ENCODE measurements around the gene CHRNA9. TPM values are rescaled to one million over a fixed set of nuclear protein-coding genes. Genes with fewer than 3 reads are reported as not detected.

CHRNA9 gene
- total RNA-seq, 1 donor from 2014 or later = not detected

DNA sequence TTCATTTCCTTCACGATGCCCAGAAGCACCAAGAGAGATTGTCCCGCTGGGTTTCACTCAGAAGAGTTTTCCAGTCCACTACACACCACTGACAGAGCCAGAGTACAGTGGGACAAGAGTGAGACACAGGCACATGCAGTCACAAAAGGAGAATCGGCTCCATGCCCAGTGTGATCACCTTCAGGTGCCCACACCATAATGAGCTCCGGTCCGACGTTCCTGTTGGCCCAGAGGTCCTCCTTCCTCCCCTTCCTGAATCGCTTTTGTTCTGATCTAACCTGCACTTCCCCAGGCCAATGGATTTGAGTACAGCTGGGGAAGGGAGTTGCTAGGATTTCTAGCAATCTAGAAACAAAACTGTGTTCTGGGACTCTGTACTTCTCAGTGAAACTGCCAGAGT is 4.6 kb upstream of the CHRNA9 start:
- no peak for DNase-seq (ENCODE audit: low read depth)
- no peak overlapping the region for H3K4me3 ChIP-seq (ENCODE audit: low read depth, low read length)
- TF ChIP-seq, protein P1, sequence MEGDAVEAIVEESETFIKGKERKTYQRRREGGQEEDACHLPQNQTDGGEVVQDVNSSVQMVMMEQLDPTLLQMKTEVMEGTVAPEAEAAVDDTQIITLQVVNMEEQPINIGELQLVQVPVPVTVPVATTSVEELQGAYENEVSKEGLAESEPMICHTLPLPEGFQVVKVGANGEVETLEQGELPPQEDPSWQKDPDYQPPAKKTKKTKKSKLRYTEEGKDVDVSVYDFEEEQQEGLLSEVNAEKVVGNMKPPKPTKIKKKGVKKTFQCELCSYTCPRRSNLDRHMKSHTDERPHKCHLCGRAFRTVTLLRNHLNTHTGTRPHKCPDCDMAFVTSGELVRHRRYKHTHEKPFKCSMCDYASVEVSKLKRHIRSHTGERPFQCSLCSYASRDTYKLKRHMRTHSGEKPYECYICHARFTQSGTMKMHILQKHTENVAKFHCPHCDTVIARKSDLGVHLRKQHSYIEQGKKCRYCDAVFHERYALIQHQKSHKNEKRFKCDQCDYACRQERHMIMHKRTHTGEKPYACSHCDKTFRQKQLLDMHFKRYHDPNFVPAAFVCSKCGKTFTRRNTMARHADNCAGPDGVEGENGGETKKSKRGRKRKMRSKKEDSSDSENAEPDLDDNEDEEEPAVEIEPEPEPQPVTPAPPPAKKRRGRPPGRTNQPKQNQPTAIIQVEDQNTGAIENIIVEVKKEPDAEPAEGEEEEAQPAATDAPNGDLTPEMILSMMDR (conservative IDR thresholded peaks at IDR 0.05; ENCODE audit: low read depth, low read length) = no peak

DNA sequence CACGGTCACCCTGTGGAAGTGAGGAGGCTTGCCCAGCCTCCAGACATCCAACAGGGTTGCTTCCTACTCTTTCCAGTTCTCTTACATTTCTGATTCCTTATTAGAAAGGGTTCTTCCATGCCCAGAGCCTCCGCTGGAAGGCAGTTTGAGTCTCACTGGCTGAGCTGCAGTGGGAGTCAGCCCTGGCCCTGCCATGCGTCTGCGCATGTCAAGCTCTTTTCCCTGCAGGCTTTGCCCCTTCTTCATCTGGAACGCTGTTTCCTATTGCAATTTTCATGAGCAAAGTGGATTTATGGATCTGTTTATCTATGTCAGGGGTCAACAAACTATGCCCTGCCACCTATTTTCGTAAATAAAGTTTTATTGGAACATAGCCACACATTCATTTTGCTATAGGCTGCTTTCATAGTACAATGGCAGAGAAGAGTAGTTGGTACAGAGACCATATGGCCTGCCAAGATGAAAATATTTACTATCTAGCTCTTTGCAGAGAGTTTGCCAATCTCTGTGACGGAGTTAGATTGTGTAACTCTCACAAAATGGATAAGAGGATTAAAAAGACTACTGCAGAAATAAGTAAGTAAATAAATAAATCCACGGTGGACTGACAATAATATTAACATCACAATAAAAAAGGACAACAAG is 3.9 kb upstream of the CHRNA9 start:
- no peak overlapping the region for H3K4me3 ChIP-seq (ENCODE audit: low read depth, low read length)
- no peak for DNase-seq (ENCODE audit: low read depth)
- TF ChIP-seq, protein P1 (conservative IDR thresholded peaks at IDR 0.05; ENCODE audit: low read depth, low read length) = no peak

DNA sequence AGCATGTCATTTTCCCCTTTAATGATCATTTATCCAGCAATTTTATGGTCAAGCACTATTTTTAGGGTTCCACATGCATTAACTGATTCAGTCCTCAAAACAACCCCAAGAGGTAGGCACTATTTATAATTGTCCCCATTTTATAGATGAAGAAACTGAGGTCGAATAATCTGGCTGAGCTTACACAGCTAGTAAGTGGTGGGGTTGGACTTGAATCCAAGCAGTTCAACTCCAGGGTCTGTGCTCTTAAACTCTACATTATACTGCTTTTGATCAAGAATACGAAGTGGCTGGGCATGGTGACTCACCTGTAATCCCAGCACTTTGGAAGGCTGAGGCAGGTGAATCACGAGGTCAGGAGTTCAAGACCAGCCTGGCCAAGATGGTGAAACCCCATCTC is 3.2 kb upstream of the CHRNA9 start:
- H3K4me3 ChIP-seq (ENCODE audit: low read depth, low read length) = no peak overlapping the region
- no peak for DNase-seq (ENCODE audit: low read depth)
- TF ChIP-seq, protein P1 (conservative IDR thresholded peaks at IDR 0.05; ENCODE audit: low read depth, low read length) = no peak

DNA sequence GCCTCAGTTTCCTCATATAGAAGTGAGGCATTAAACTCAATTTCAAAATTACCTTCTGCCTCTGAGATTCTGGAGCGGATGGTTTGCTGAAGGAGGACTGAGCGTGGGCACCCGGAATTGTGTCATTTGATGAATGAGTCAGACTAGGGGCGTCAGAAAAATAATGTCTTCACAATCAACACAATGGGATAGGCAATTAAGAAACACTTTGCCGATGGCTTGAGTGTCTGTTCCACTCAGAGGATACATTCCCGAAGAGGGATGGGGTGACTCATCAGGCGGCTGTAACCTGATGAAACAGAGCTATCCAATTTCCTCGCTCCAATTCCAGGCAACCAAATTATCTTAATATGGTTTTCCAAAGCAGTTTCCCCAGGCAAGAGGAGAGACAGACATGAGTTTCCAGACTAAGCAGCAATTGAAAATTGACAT is 1.2 kb upstream of the CHRNA9 start:
- no peak for DNase-seq (ENCODE audit: low read depth)

DNA sequence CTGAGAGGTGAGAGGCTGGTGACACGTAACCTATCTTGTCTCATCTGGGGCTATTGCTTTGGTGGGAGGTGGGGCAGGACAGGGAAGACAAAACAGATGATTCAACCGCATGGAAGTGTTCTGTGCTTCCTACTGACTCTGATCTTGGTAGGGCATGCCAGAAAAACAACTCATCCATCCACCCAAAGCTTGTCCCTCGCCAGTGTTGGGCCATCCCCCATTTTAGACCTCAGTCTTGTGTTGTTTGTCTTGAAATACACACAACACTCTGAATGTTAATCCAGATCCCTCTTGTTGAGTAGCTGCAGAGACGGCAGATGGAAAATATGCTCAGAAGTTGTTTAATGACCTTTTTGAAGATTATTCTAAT is 377 bp downstream of the CHRNA9 start:
- DNase-seq (ENCODE audit: low read depth) = no peak
- no peak overlapping the region for H3K4me3 ChIP-seq (ENCODE audit: low read depth, low read length)
- TF ChIP-seq, protein P1 (conservative IDR thresholded peaks at IDR 0.05; ENCODE audit: low read depth, low read length) = no peak

More for the DNA sequence above, 1.2 kb upstream of the CHRNA9 start:
- H3K4me3 ChIP-seq (ENCODE audit: low read depth, low read length) = no peak overlapping the region
- TF ChIP-seq, protein P1 (conservative IDR thresholded peaks at IDR 0.05; ENCODE audit: low read depth, low read length) = no peak

DNA sequence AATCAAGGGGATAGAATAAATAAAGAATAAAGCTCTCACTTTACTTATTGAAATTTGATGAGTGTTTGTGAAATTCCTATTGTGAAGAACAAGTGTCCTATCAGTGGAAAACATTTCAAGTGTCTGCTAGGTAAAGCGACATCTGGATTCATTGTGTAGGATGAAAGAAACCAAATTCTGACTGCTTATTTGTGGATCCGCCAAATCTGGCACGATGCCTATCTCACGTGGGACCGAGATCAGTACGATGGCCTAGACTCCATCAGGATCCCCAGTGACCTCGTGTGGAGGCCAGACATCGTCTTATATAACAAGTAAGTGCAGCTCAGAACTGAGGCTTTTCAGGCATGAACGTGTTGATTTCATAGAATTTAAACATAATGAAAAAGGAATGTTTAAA is 1.9 kb downstream of the CHRNA9 start:
- TF ChIP-seq, protein P1 (conservative IDR thresholded peaks at IDR 0.05; ENCODE audit: low read depth, low read length) = no peak
- no peak overlapping the region for H3K4me3 ChIP-seq (ENCODE audit: low read depth, low read length)
- DNase-seq (ENCODE audit: low read depth) = no peak

DNA sequence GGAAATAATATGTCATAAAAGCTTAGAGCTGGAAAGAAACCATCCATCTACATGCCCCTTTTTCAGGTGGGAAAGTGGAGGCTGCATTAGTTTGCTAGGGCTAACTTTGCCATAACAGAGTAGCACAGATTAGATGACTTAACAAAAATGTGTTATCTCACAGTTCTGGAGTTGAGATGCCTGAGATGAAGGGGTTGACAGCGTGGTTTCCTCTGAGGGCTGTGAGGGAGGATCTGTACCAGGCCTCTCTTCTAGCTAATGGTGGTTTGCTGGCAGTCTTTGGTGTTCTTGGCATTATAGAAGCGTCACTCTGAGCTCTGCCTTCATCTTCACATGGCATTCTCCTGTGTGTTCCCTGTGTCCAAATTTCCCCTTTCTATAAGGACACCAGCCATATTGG is 2.4 kb downstream of the CHRNA9 start:
- TF ChIP-seq, protein P1 (conservative IDR thresholded peaks at IDR 0.05; ENCODE audit: low read depth, low read length) = no peak

More for the DNA sequence above, 2.4 kb downstream of the CHRNA9 start:
- DNase-seq (ENCODE audit: low read depth) = no peak
- H3K4me3 ChIP-seq (ENCODE audit: low read depth, low read length) = no peak overlapping the region

All from epithelial cell of proximal tubule (primary cell).